Activated CD4-positive, alpha-beta T cell treated with anti-CD3 and anti-CD28 coated beads, Interleukin-2, amount 10 ng/mL, durations not matched to agents 7 days and 5 days (primary cell): Measurements from ENCODE around the gene FAM120B. TPM values are rescaled to one million over a fixed set of nuclear protein-coding genes. Genes with fewer than 3 reads are reported as not detected.

ENCODE experiments used
- CTCF ChIA-PET: fragments of 350-600 bp; sonication (Branson Sonifier 250); formaldehyde crosslinking; loops from one replicate; lab custom pipeline; 2021; ENCODE audit warnings: antibody characterized with exemption; lab: Charles Lee
- POLR2A ChIA-PET: fragments of 350-600 bp; sonication (Branson Sonifier 250); formaldehyde crosslinking; loops from one replicate; lab custom pipeline; 2021; ENCODE audit warnings: antibody characterized with exemption; lab: Charles Lee
- DNase-seq: peaks from one replicate; pipeline ENCODE4 v3.0.0-alpha.2; 2020
- H3K27ac Mint-ChIP-seq: one replicate; pipeline ENCODE4 v1.8.0; 2021; ENCODE audit warnings: mild to moderate bottlenecking, moderate library complexity, mixed read lengths
- H3K27me3 Mint-ChIP-seq: one replicate; pipeline ENCODE4 v1.8.0; 2021; ENCODE audit warnings: mixed read lengths
- H3K36me3 Mint-ChIP-seq: one replicate; pipeline ENCODE4 v1.8.0; 2021; ENCODE audit warnings: low read depth, mixed read lengths
- H3K4me1 Mint-ChIP-seq: one replicate; pipeline ENCODE4 v1.8.0; 2021; ENCODE audit warnings: mixed read lengths
- H3K4me3 Mint-ChIP-seq: one replicate; pipeline ENCODE4 v1.8.0; 2021; ENCODE audit warnings: mild to moderate bottlenecking, moderate library complexity, mixed read lengths
- H3K9me3 Mint-ChIP-seq: one replicate; pipeline ENCODE4 v1.8.0; 2021; ENCODE audit warnings: mixed read lengths
- microRNA-seq: library from miRNA; unstranded; fragments of <30 nt; microRNA quantifications from one replicate; pipeline ENCODE4 v1.2.0, GENCODE V29; 2021; ENCODE audit warnings: borderline microRNAs expressed, borderline replicate concordance
- total RNA-seq, 2 experiments: library from RNA; stranded (reverse); gene quantifications; one replicate each; pipeline ENCODE4 v1.2.3, GENCODE V29; 2021

Gene FAM120B
- total RNA-seq, 2 experiments from 2014 or later, result 29.8 to 33.0 TPM

- no peak for DNase-seq
- peaks cover 8% of the 10 kb centered on the region for H3K4me1 Mint-ChIP-seq
- H3K4me3 Mint-ChIP-seq, result no peak overlapping the region
- H3K9me3 Mint-ChIP-seq, result peaks cover 5% of the 10 kb centered on the region
- H3K27ac Mint-ChIP-seq, result no peak overlapping the region
- CTCF ChIA-PET, result no interaction called here
- POLR2A ChIA-PET, result no interaction called here
- no peaks in the 10 kb centered on the region for H3K36me3 Mint-ChIP-seq
- H3K27me3 Mint-ChIP-seq, result peaks cover 3% of the 10 kb centered on the region
Measured at GRCh38 chr6:170454512-170455285, 148.1 kb downstream of the FAM120B start.

GRCh38 chr6:170455335-170455979 lies 148.9 kb downstream of the FAM120B start:
- H3K27me3 Mint-ChIP-seq, result peaks cover 3% of the 10 kb centered on the region
- ChIA-PET POLR2A (no interaction called here), CTCF (no interaction called here)
- peaks cover 5% of the 10 kb centered on the region for H3K9me3 Mint-ChIP-seq
- H3K4me1 Mint-ChIP-seq, result peaks cover 8% of the 10 kb centered on the region
- no peak overlapping the region for H3K4me3 Mint-ChIP-seq
- no peak for DNase-seq
- no peaks in the 10 kb centered on the region for H3K36me3 Mint-ChIP-seq
- no peak overlapping the region for H3K27ac Mint-ChIP-seq

- no peaks in the 10 kb centered on the region for H3K36me3 Mint-ChIP-seq
- POLR2A ChIA-PET, result no interaction called here
- no peak for DNase-seq
- CTCF ChIA-PET, result no interaction called here
- H3K4me1 Mint-ChIP-seq, result peaks cover 8% of the 10 kb centered on the region
- no peak overlapping the region for H3K4me3 Mint-ChIP-seq
- peaks cover 5% of the 10 kb centered on the region for H3K9me3 Mint-ChIP-seq
- peaks cover 3% of the 10 kb centered on the region for H3K27me3 Mint-ChIP-seq
- H3K27ac Mint-ChIP-seq, result no peak overlapping the region
Measured at GRCh38 chr6:170456334-170456733, 149.8 kb downstream of the FAM120B start.

Small RNA genes lying within 50 kb of the gene (microRNA-seq; reads per million reads assigned to microRNA genes)
- not detected for gene MIR4644

Other genes starting within 250 kb of the FAM120B start
- gene DLL1, start 15.7 kb upstream of the FAM120B start, total RNA-seq, result under 1 TPM; 0.55 to 0.58 TPM
- gene PSMB1, start 246.5 kb downstream of the FAM120B start, total RNA-seq, result 100 to 1,000 TPM; 117 to 148 TPM
- 10 to 100 TPM; 19.7 to 23.6 TPM for gene TBP, start 247.6 kb downstream of the FAM120B start, total RNA-seq